ENCODE data around the gene ELMO1.

DNA sequence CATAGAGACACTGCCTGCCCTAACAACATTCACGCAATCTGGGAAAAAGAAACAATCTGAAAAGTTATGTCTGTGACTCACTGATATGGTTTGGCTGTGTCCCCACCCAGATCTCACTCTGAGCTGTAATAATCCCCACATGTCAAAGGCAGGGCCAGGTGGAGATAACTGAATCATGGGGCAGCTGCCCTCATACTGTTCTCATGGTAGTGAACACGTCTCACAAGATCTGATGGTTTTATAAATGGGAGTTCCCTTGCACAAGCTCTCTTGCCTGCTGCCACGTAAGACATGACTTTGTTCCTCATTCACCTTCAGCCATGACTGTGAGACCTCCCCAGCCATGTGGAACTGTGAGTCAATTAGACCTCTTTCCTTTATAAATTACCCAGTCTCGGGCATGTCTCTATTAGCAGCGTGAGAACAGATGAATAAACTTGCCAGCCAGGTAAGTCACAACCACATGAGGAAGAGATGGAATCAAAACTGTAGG, 382.8 kb downstream of the ELMO1 start:
- TF ChIP-seq CTCF (IDR thresholded peaks at IDR 0.05) (no peak), POLR2A (IDR thresholded peaks at IDR 0.05) (no peak)

All from body of pancreas (tissue), 4 donors.